Liver (tissue), 9 donors: ENCODE results near the gene SH3PXD2A. TPM values are rescaled to one million over a fixed set of nuclear protein-coding genes. Genes with fewer than 3 reads are reported as not detected.

ENCODE experiments used
- DNase-seq: peaks from one replicate; pipeline ENCODE4 v3.0.0-alpha.2; 2017; ENCODE audit warnings: low spot score
- H3K27ac ChIP-seq, 2 donors: one replicate each; pipeline ENCODE4 v1.7.0; 2013; ENCODE audit warnings: inconsistent platforms in 2 of 2, low read length in 2 of 2, control low read depth in 1 of 2, low read depth in 1 of 2, mild to moderate bottlenecking in 1 of 2
- H3K27me3 ChIP-seq, 4 donors: one replicate each; pipeline versions ENCODE4 v1.6.1 to v1.7.0; 2013; ENCODE audit warnings: low read length in 3 of 4, inconsistent platforms in 1 of 4, mild to moderate bottlenecking in 1 of 4, moderate library complexity in 1 of 4; ENCODE audit not compliant: control insufficient read depth in 4 of 4, insufficient read depth in 4 of 4
- H3K36me3 ChIP-seq, 4 donors: one replicate each; pipeline versions ENCODE4 v1.6.1 to v1.7.0; 2013; ENCODE audit warnings: low read length in 3 of 4, mild to moderate bottlenecking in 3 of 4, low read depth in 1 of 4, moderate library complexity in 1 of 4; ENCODE audit not compliant: control insufficient read depth in 4 of 4, insufficient read depth in 3 of 4
- H3K4me1 ChIP-seq, 4 donors: one replicate each; pipeline versions ENCODE4 v1.6.1 to v1.7.0; 2013; ENCODE audit warnings: low read length in 3 of 4, mild to moderate bottlenecking in 3 of 4, moderate library complexity in 1 of 4; ENCODE audit not compliant: control insufficient read depth in 4 of 4, insufficient read depth in 4 of 4
- H3K4me3 ChIP-seq, 3 donors: one replicate each; pipeline versions ENCODE4 v1.6.1 to v1.7.0; 2013; ENCODE audit warnings: low read length in 3 of 3, control low read depth in 1 of 3, low read depth in 1 of 3, mild to moderate bottlenecking in 1 of 3
- H3K9ac ChIP-seq, 2 donors: one replicate each; pipeline ENCODE4 v1.7.0; 2013; ENCODE audit warnings: low read length in 2 of 2, mild to moderate bottlenecking in 2 of 2, moderate library complexity in 2 of 2, control low read depth in 1 of 2, low read depth in 1 of 2
- H3K9me3 ChIP-seq, 4 donors: one replicate each; pipeline versions ENCODE4 v1.6.1 to v1.7.0; 2013; ENCODE audit warnings: low read length in 3 of 4; ENCODE audit not compliant: control insufficient read depth in 4 of 4
- ATF3 ChIP-seq: IDR thresholded peaks from 2 replicates; pipeline ENCODE4 v1.6.1; 2016; ENCODE audit warnings: antibody characterized with exemption
- CTCF ChIP-seq: fragments of 150-350 bp; IDR thresholded peaks from 2 replicates; pipeline ENCODE4 v1.5.1; 2017; ENCODE audit warnings: improper control_type of control experiment, low read depth, low read length; ENCODE audit not compliant: missing input control
- EGR1 ChIP-seq, 2 donors: IDR thresholded peaks; 2 replicates each; pipeline ENCODE4 v1.6.1; 2016 to 2018; ENCODE audit warnings: antibody characterized with exemption in 2 of 2, low read depth in 2 of 2
- FOXA1 ChIP-seq: IDR thresholded peaks from 2 replicates; pipeline ENCODE4 v1.6.1; 2016; ENCODE audit warnings: antibody characterized with exemption
- FOXA2 ChIP-seq: IDR thresholded peaks from 2 replicates; pipeline ENCODE4 v1.6.1; 2016; ENCODE audit warnings: antibody characterized with exemption
- GABPA ChIP-seq, 2 donors: IDR thresholded peaks in 1 of 2; conservative IDR thresholded peaks in 1 of 2; 2 replicates each; pipeline ENCODE4 v1.6.1; 2016; ENCODE audit warnings: antibody characterized with exemption in 2 of 2, mild to moderate bottlenecking in 1 of 2, moderate library complexity in 1 of 2
- JUND ChIP-seq, 2 donors: IDR thresholded peaks; 2 replicates each; pipeline ENCODE4 v1.6.1; 2016; ENCODE audit warnings: antibody characterized with exemption in 2 of 2
- MAX ChIP-seq: IDR thresholded peaks from 2 replicates; pipeline ENCODE4 v1.6.1; 2016; ENCODE audit warnings: antibody characterized with exemption
- NR2F2 ChIP-seq: IDR thresholded peaks from 2 replicates; pipeline ENCODE4 v1.6.1; 2016; ENCODE audit warnings: antibody characterized with exemption
- RAD21 ChIP-seq, 2 donors: IDR thresholded peaks; 2 replicates each; pipeline ENCODE4 v1.6.1; 2016; ENCODE audit warnings: antibody characterized with exemption in 2 of 2, mild to moderate bottlenecking in 2 of 2
- REST ChIP-seq: IDR thresholded peaks from 2 replicates; pipeline ENCODE4 v1.6.1; 2016; ENCODE audit warnings: antibody characterized with exemption, mild to moderate bottlenecking
- SP1 ChIP-seq: IDR thresholded peaks from 2 replicates; pipeline ENCODE4 v1.6.1; 2018; ENCODE audit warnings: antibody characterized with exemption, mild to moderate bottlenecking
- YY1 ChIP-seq: IDR thresholded peaks from 2 replicates; pipeline ENCODE4 v1.6.1; 2016; ENCODE audit warnings: antibody characterized with exemption, mild to moderate bottlenecking
- ZBTB33 ChIP-seq: IDR thresholded peaks from 2 replicates; pipeline ENCODE4 v1.6.1; 2016; ENCODE audit warnings: antibody characterized with exemption
- WGBS: extraction: QIAGEN DNeasy Blood & Tissue Kit; methylation state at CpG from one replicate; pipeline ENCODE4 v1.1.7; 2013; 5-methylcytosine and 5-hydroxymethylcytosine counted together
- polyA plus RNA-seq, 2 donors: library from polyadenylated mRNA; stranded (reverse) in 1 of 2; unstranded in 1 of 2; fragments of 200-250 nt in 1 of 2; fragments of >200 nt in 1 of 2; fragmentation: Nextera tagmentation in 1 of 2; extraction: Ambion mirVana in 1 of 2; gene quantifications; one replicate each; pipeline versions ENCODE4 v1.2.1 to v1.2.3, GENCODE V29; 2013 to 2015
- total RNA-seq, 2 donors: library from RNA; depleted of rRNA; stranded (reverse); fragments of >200 nt; gene quantifications; one replicate each; pipeline ENCODE4 v1.2.3, GENCODE V29; 2014
- donor health status: healthy.
- donor health status: healthy.
- donor health status: healthy.
- donor health status: healthy.
- donor health status: healthy.

The SH3PXD2A gene
- total and polyA plus RNA-seq, 4 donors = 0.82 to 5.5 (median 3.9) TPM

- 92% methylated on average over 6 of the region's 6 CpGs for WGBS
- H3K36me3 ChIP-seq = peaks cover 0 to 7% (median 3%) of the 10 kb centered on the region in 4 donors
- no peak overlapping the region for H3K4me3 ChIP-seq
- H3K9me3 ChIP-seq = no peaks in the 10 kb centered on the region
- no peak overlapping the region for H3K27ac ChIP-seq
- no peaks in the 10 kb centered on the region for H3K4me1 ChIP-seq
- H3K27me3 ChIP-seq = no peaks in the 10 kb centered on the region
- no peak overlapping the region for H3K9ac ChIP-seq
- no peak for DNase-seq
- no peak for TF ChIP-seq NR2F2
- TF ChIP-seq JUND (IDR thresholded peaks at IDR 0.05) = no peak
- no peak for TF ChIP-seq ATF3
Measured at GRCh38 chr10:103720964-103721335, 134.4 kb downstream of the SH3PXD2A start.

GRCh38 chr10:103720328-103720963, 134.9 kb downstream of the SH3PXD2A start:
- H3K4me3 ChIP-seq = no peak overlapping the region
- H3K9ac ChIP-seq = no peak overlapping the region
- peaks cover 0 to 7% (median 3%) of the 10 kb centered on the region in 4 donors for H3K36me3 ChIP-seq
- no peaks in the 10 kb centered on the region for H3K9me3 ChIP-seq
- no peak overlapping the region for H3K27ac ChIP-seq
- TF ChIP-seq YY1 (no peak), EGR1 (IDR thresholded peaks at IDR 0.05; ENCODE audit: low read depth in 2 of 2) (no peak), REST (no peak), SP1 (no peak), ZBTB33 (no peak)
- WGBS = 85% methylated on average over 17 of the region's 17 CpGs
- H3K27me3 ChIP-seq = no peaks in the 10 kb centered on the region
- no peak for DNase-seq
- no peaks in the 10 kb centered on the region for H3K4me1 ChIP-seq

- Histone ChIP-seq H3K36me3 (peaks cover 0 to 7% (median 3%) of the 10 kb centered on the region in 4 donors), H3K4me3 (no peak overlapping the region), H3K4me1 (no peaks in the 10 kb centered on the region), H3K9ac (no peak overlapping the region), H3K9me3 (no peaks in the 10 kb centered on the region), H3K27ac (no peak overlapping the region), H3K27me3 (no peaks in the 10 kb centered on the region)
- no peak for DNase-seq
- WGBS = 83% methylated on average over 5 of the region's 5 CpGs
- no peak for TF ChIP-seq CTCF
- no peak for TF ChIP-seq NR2F2
- TF ChIP-seq REST = no peak
- TF ChIP-seq GABPA (IDR thresholded peaks at IDR 0.05 in 1 of 2, conservative IDR thresholded peaks at IDR 0.05 in 1 of 2) = no peak
- no peak for TF ChIP-seq FOXA1
- TF ChIP-seq SP1 = no peak
- TF ChIP-seq RAD21 (IDR thresholded peaks at IDR 0.05) = no peak
- TF ChIP-seq ATF3 = no peak
- TF ChIP-seq JUND (IDR thresholded peaks at IDR 0.05) = no peak
- no peak for TF ChIP-seq MAX
- TF ChIP-seq FOXA2 = no peak
- no peak for TF ChIP-seq YY1
Measured at GRCh38 chr10:103719036-103719435, 136.3 kb downstream of the SH3PXD2A start.
